Keratinocyte (primary cell): ENCODE results near the gene NLK. TPM values are rescaled to one million over a fixed set of nuclear protein-coding genes. Genes with fewer than 3 reads are reported as not detected.

Source experiments
- DNase-seq: peaks from one replicate; pipeline ENCODE4 v3.0.0-alpha.2; 2011; ENCODE audit warnings: low read depth, missing footprints, low spot score
- FAIRE-seq: peaks from 2 replicates; lab custom pipeline; 2011; peaks lifted over from hg19 to GRCh38; lab: Jason Lieb, UNC
- H2AFZ ChIP-seq: 2 replicates; pipeline ENCODE4 v1.6.0; 2012; ENCODE audit warnings: low read length, control low read depth, inconsistent platforms; ENCODE audit not compliant: control insufficient read depth
- H3K27ac ChIP-seq: 2 replicates; pipeline ENCODE4 v1.5.1; 2011; ENCODE audit warnings: low read length; ENCODE audit not compliant: control insufficient read depth, insufficient read depth
- H3K27me3 ChIP-seq: 3 replicates; pipeline ENCODE4 v1.6.0; 2011; ENCODE audit warnings: low read length; ENCODE audit not compliant: control insufficient read depth, insufficient read depth; ENCODE audit errors: extremely low read depth
- H3K36me3 ChIP-seq, 2 experiments: 2 replicates in 1 of 2; 3 replicates in 1 of 2; pipeline ENCODE4 v1.5.1; 2011; ENCODE audit warnings: low read length in 2 of 2, mild to moderate bottlenecking in 1 of 2; ENCODE audit not compliant: control insufficient read depth in 2 of 2, insufficient read depth in 2 of 2; ENCODE audit errors: extremely low read depth in 1 of 2
- H3K4me1 ChIP-seq: 3 replicates; pipeline ENCODE4 v1.5.1; 2011; ENCODE audit warnings: low read length; ENCODE audit not compliant: control insufficient read depth, insufficient read depth; ENCODE audit errors: extremely low read depth
- H3K4me2 ChIP-seq: 3 replicates; pipeline ENCODE4 v1.6.0; 2011; ENCODE audit warnings: low read depth, low read length; ENCODE audit not compliant: control insufficient read depth, insufficient read depth; ENCODE audit errors: extremely low read depth
- H3K4me3 ChIP-seq, 3 experiments: fragments of 200-600 bp in 1 of 3; sonication (generic) in 1 of 3; 2 replicates in 2 of 3; 3 replicates in 1 of 3; pipeline ENCODE4 v1.5.1; 2011 to 2016; ENCODE audit warnings: low read length in 3 of 3, mild to moderate bottlenecking in 3 of 3, control low read depth in 2 of 3, inconsistent platforms in 1 of 3, low read depth in 1 of 3, mixed read lengths in 1 of 3, mixed run types in 1 of 3, moderate library complexity in 1 of 3; ENCODE audit not compliant: control insufficient read depth in 2 of 3, insufficient read depth in 2 of 3; ENCODE audit errors: extremely low read depth in 1 of 3
- H3K79me2 ChIP-seq: 2 replicates; pipeline ENCODE4 v1.6.0; 2012; ENCODE audit warnings: low read length; ENCODE audit not compliant: control insufficient read depth, insufficient read depth
- H3K9ac ChIP-seq: 3 replicates; pipeline ENCODE4 v1.6.0; 2011; ENCODE audit warnings: low read length; ENCODE audit not compliant: control insufficient read depth, insufficient read depth; ENCODE audit errors: extremely low read depth
- H3K9me1 ChIP-seq: 3 replicates; pipeline ENCODE4 v1.6.0; 2011; ENCODE audit warnings: low read length; ENCODE audit not compliant: control insufficient read depth, insufficient read depth; ENCODE audit errors: extremely low read depth
- H3K9me3 ChIP-seq: 2 replicates; pipeline ENCODE4 v1.5.1; 2012; ENCODE audit warnings: low read depth, low read length; ENCODE audit not compliant: control insufficient read depth
- H4K20me1 ChIP-seq: 3 replicates; pipeline ENCODE4 v1.6.0; 2011; ENCODE audit warnings: low read length; ENCODE audit not compliant: control insufficient read depth, insufficient read depth; ENCODE audit errors: extremely low read depth
- EZH2 ChIP-seq: IDR thresholded peaks from one replicate; pipeline ENCODE4 v1.6.1; 2012; ENCODE audit warnings: inconsistent platforms, mild to moderate bottlenecking, low read length, moderate library complexity
- dilution Hi-C: fragments of 300-500 bp; cut with MboI; formaldehyde crosslinking; loops from one replicate; pipeline ENCODE4 v1.7.0; 2020; ENCODE audit warnings: low sequenced_read_pairs; ENCODE audit not compliant: extremely low pct_ligation_motif_present
- polyA plus RNA-seq, 5 experiments: library from polyadenylated mRNA; depleted of rRNA in 3 of 5; stranded (reverse) in 3 of 5; stranded (forward) in 1 of 5; unstranded in 1 of 5; fragments of >200 nt; gene quantifications; 1 replicate in 1 of 5; 2 replicates in 3 of 5; 3 replicates in 1 of 5; pipeline versions ENCODE4 v1.2.1 to v1.2.3, GENCODE V29; 2011 to 2012; ENCODE audit warnings: missing spikeins in 2 of 5, low read depth in 1 of 5, low replicate concordance in 1 of 5
- TF ChIP-seq, protein P1 (sequence below), 3 experiments: IDR thresholded peaks in 1 of 3; conservative IDR thresholded peaks in 1 of 3; optimal IDR thresholded peaks in 1 of 3; 2 replicates in 2 of 3; 3 replicates in 1 of 3; pipeline versions ENCODE3 to v1.5.1; 2011; ENCODE audit warnings: low read length in 3 of 3, mild to moderate bottlenecking in 3 of 3, moderate library complexity in 2 of 3, control low read depth in 1 of 3, inconsistent platforms in 1 of 3; ENCODE audit not compliant: insufficient read depth in 2 of 3; ENCODE audit errors: extremely low read depth in 1 of 3

NLK gene
- polyA plus RNA-seq, 1 donor (not counting 4 experiments of a cell fraction or from before 2014, with no cell fraction given): 20.9 TPM

DNA sequence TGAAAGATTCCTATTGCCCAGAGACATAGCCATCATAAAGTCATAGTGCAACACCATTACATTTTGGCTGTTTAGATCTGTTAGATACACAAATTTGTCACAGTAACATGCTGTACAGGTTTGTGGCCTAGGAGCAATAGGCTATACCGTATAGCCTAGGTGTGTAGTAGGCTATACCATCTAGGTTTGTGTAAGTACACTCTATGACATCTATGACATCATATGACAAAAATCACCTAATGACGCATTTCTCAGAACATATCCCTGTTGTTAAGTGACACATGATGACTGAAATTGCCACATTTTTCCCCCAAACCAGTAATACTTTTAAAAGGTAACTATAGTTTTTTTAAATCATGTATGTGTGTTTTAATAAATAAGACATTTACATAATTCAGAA is 43.3 kb downstream of the NLK start:
- no peak overlapping the region for H3K9ac ChIP-seq
- TF ChIP-seq, protein P1, sequence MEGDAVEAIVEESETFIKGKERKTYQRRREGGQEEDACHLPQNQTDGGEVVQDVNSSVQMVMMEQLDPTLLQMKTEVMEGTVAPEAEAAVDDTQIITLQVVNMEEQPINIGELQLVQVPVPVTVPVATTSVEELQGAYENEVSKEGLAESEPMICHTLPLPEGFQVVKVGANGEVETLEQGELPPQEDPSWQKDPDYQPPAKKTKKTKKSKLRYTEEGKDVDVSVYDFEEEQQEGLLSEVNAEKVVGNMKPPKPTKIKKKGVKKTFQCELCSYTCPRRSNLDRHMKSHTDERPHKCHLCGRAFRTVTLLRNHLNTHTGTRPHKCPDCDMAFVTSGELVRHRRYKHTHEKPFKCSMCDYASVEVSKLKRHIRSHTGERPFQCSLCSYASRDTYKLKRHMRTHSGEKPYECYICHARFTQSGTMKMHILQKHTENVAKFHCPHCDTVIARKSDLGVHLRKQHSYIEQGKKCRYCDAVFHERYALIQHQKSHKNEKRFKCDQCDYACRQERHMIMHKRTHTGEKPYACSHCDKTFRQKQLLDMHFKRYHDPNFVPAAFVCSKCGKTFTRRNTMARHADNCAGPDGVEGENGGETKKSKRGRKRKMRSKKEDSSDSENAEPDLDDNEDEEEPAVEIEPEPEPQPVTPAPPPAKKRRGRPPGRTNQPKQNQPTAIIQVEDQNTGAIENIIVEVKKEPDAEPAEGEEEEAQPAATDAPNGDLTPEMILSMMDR (optimal IDR thresholded peaks at IDR 0.05 in 1 of 3, IDR thresholded peaks at IDR 0.05 in 1 of 3, conservative IDR thresholded peaks at IDR 0.05 in 1 of 3; ENCODE audit: extremely low read depth in 1 of 3, insufficient read depth in 2 of 3, low read length in 3 of 3): no peak
- no peak for TF ChIP-seq EZH2
- no peaks in the 10 kb centered on the region for H3K36me3 ChIP-seq
- dilution Hi-C loops: no loop called here
- H3K4me2 ChIP-seq: no peak overlapping the region
- no peak overlapping the region for H3K4me3 ChIP-seq
- H3K9me1 ChIP-seq: no peaks in the 10 kb centered on the region
- no peak overlapping the region for H3K27ac ChIP-seq
- H3K4me1 ChIP-seq: peaks cover 8% of the 10 kb centered on the region
- FAIRE-seq: no peak
- H4K20me1 ChIP-seq: peaks cover 2% of the 10 kb centered on the region
- peaks cover 70% of the 10 kb centered on the region for H3K79me2 ChIP-seq
- H3K9me3 ChIP-seq: no peaks in the 10 kb centered on the region
- no peaks in the 10 kb centered on the region for H3K27me3 ChIP-seq
- H2AFZ ChIP-seq: no peak overlapping the region
- no peak for DNase-seq

DNA sequence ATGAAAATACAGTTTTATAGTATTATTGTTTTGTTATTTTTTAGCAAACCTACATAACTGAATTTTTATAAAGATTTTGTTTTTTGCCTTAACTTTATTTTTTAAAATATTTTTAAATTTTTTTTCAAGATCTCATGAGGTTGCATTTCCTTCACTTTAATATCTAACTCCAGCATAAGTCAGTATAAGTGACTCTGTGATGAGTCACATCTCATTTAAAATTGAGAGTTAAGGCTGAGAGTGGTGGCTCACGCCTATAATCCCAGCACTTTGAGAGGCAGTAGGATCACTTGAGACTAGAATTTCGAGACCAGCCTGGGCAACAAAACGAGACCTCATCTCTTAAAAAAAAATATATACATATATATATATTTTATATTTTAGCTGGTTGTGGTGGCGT is 44.0 kb downstream of the NLK start:
- H4K20me1 ChIP-seq: peaks cover 4% of the 10 kb centered on the region

More for the DNA sequence above, 44.0 kb downstream of the NLK start:
- Histone ChIP-seq H3K4me2 (no peak overlapping the region), H3K4me1 (peaks cover 8% of the 10 kb centered on the region), H2AFZ (no peak overlapping the region), H3K27ac (no peak overlapping the region), H3K79me2 (peaks cover 69% of the 10 kb centered on the region), H3K9me1 (no peaks in the 10 kb centered on the region), H3K9me3 (no peaks in the 10 kb centered on the region), H3K36me3 (no peaks in the 10 kb centered on the region), H3K4me3 (no peak overlapping the region), H3K27me3 (no peaks in the 10 kb centered on the region), H3K9ac (no peak overlapping the region)
- dilution Hi-C loops: no loop called here
- TF ChIP-seq, protein P1 (optimal IDR thresholded peaks at IDR 0.05 in 1 of 3, IDR thresholded peaks at IDR 0.05 in 1 of 3, conservative IDR thresholded peaks at IDR 0.05 in 1 of 3; ENCODE audit: extremely low read depth in 1 of 3, insufficient read depth in 2 of 3, low read length in 3 of 3): no peak
- TF ChIP-seq EZH2: no peak
- DNase-seq (no peak), FAIRE-seq (peak; percentile 76)
